ENCODE measurements around the gene IGF1R. TPM values are rescaled to one million over a fixed set of nuclear protein-coding genes. Genes with fewer than 3 reads are reported as not detected.

Gene IGF1R
- total RNA-seq, 2 experiments from 2014 or later, result 22.8 to 24.7 TPM

GRCh38 chr15:98706387-98706786, 58.0 kb downstream of the IGF1R start:
- H3K27me3 Mint-ChIP-seq, result no peaks in the 10 kb centered on the region

DNA sequence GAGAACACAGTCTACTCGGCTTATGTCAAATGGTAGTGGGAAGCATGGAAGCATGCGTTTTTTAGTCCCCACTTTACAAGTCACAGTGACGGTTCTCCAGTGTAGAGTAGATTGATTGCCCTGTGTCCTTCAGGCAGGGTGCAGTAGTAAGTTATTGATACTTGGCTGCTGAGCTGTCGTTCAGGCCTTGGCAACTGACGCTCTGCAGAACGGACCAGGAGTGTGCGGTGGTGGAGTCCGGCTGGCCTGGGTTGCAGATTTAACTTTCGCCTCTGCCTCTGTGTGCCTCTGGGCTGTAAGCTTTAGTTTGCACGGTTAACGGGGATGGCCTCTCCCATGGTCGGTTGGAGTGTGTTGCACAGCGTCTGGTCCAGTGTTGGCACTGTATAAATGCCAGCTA, 58.6 kb downstream of the IGF1R start:
- no peak for DNase-seq

More at GRCh38 chr15:98706387-98706786, 58.0 kb downstream of the IGF1R start:
- intact Hi-C loops (cut with micrococcal nuclease), result no loop called here
- Mint-ChIP-seq H3K27ac (no peak overlapping the region), H3K9me3 (no peaks in the 10 kb centered on the region), H3K4me1 (ENCODE audit: low read depth) (peaks cover 7% of the 10 kb centered on the region), H3K4me3 (no peak overlapping the region), H3K36me3 (ENCODE audit: low read depth) (peaks cover 12% of the 10 kb centered on the region)
- POLR2A ChIA-PET, result no interaction called here
- TF ChIP-seq CTCF (IDR thresholded peaks at IDR 0.05), result no peak
- CTCF ChIA-PET, result no interaction called here
- DNase-seq (no peak), ATAC-seq (no peak)

GRCh38 chr15:98708037-98708590, 59.8 kb downstream of the IGF1R start:
- POLR2A ChIA-PET, result no interaction called here
- Mint-ChIP-seq H3K27ac (no peak overlapping the region), H3K4me3 (no peak overlapping the region), H3K27me3 (no peaks in the 10 kb centered on the region), H3K9me3 (peaks cover 5% of the 10 kb centered on the region), H3K36me3 (ENCODE audit: low read depth) (peaks cover 25% of the 10 kb centered on the region), H3K4me1 (ENCODE audit: low read depth) (peaks cover 8% of the 10 kb centered on the region)
- no peak for TF ChIP-seq CTCF (IDR thresholded peaks at IDR 0.05)
- intact Hi-C loops (cut with micrococcal nuclease), result no loop called here
- CTCF ChIA-PET, result interaction anchor here (1.2 kb wide), 1 partner anchor 41 kb away, joined by 3 read pairs; no protein-coding TSS in a partner anchor
- no peak for ATAC-seq
- no peak for DNase-seq

More for the DNA sequence above, 58.6 kb downstream of the IGF1R start:
- peaks cover 1% of the 10 kb centered on the region for H3K9me3 Mint-ChIP-seq
- no peak overlapping the region for H3K27ac Mint-ChIP-seq
- H3K4me1 Mint-ChIP-seq (ENCODE audit: low read depth), result peaks cover 7% of the 10 kb centered on the region
- intact Hi-C loops (cut with micrococcal nuclease), result no loop called here
- ChIA-PET POLR2A (interaction anchor here (0.8 kb wide), 1 partner anchor 9 kb away, joined by 3 read pairs; no protein-coding TSS in a partner anchor), CTCF (no interaction called here)
- H3K27me3 Mint-ChIP-seq, result no peaks in the 10 kb centered on the region
- no peak overlapping the region for H3K4me3 Mint-ChIP-seq
- H3K36me3 Mint-ChIP-seq (ENCODE audit: low read depth), result peaks cover 18% of the 10 kb centered on the region
- ATAC-seq, result no peak
- no peak for TF ChIP-seq CTCF (IDR thresholded peaks at IDR 0.05)

DNA sequence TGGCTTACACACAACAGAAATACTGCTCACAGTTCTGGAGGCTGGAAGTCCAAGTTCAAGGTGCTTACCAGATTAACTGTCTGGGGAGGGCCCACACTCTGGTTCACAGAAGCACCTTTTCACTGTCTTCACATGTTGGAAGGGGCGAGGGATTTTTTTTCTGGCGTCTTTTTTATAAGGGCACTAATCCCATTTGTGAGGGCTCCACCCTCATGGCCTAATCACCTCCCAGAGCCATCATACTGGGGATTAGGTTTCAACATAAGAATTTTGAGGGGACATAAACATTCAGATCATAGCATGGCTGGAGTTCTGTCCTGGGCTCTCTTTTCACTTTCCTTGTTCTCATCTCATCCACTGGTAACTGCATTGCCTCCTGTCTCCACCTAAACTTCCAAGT, 63.5 kb downstream of the IGF1R start:
- H3K9me3 Mint-ChIP-seq, result peaks cover 5% of the 10 kb centered on the region
- DNase-seq, result no peak
- CTCF ChIA-PET, result no interaction called here
- POLR2A ChIA-PET, result no interaction called here
- no peak overlapping the region for H3K4me3 Mint-ChIP-seq
- H3K4me1 Mint-ChIP-seq (ENCODE audit: low read depth), result peaks cover 39% of the 10 kb centered on the region
- ATAC-seq, result no peak
- TF ChIP-seq CTCF (IDR thresholded peaks at IDR 0.05), result no peak
- peaks cover 25% of the 10 kb centered on the region for H3K36me3 Mint-ChIP-seq (ENCODE audit: low read depth)
- H3K27me3 Mint-ChIP-seq, result no peaks in the 10 kb centered on the region
- H3K27ac Mint-ChIP-seq, result no peak overlapping the region
- intact Hi-C loops (cut with micrococcal nuclease), result no loop called here

DNA sequence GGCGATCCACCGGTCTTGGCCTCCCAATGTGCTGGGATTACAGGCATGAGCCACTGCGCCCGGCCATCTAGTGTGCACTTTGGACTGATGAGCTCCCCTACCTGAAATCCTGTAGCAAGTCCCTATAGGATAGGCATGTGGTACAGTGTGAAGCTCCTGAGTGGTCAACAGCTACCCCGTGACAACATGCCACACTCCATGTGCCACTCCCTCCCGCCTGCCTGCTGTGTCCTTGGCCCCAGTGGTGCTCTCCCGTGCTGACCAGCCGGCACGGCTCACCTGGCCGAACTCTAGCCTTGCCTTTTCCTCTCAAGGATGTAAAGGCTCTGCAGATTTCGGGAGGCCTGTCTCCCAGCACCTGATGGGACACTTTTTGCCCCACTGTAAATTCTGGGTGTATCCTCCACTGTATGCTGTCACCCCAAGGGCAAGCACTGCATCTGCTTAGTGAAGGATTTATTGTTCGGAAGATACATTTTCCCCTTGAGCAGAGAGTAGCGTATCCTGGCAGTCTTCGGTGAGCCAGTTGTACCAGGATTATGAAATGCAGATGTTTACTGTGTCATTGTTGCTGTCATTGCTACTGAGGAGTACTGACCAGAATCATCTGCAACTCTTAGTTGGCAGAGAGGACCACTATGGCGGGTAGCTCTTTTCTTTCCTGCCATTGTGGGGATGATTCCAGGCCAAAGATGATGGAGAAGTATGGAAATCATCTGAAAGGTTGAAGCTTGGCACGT, 64.7 kb downstream of the IGF1R start:
- Mint-ChIP-seq H3K27me3 (no peaks in the 10 kb centered on the region), H3K9me3 (peaks cover 5% of the 10 kb centered on the region), H3K36me3 (ENCODE audit: low read depth) (peaks cover 24% of the 10 kb centered on the region), H3K27ac (peak overlapping the region; percentile 43), H3K4me3 (no peak overlapping the region), H3K4me1 (ENCODE audit: low read depth) (peaks cover 39% of the 10 kb centered on the region)
- ATAC-seq, result no peak
- CTCF ChIA-PET, result no interaction called here
- no peak for DNase-seq
- TF ChIP-seq CTCF (IDR thresholded peaks at IDR 0.05), result no peak
- POLR2A ChIA-PET, result no interaction called here
- intact Hi-C loops (cut with micrococcal nuclease), result no loop called here

Data from activated CD8-positive, alpha-beta T cell treated with anti-CD3 and anti-CD28 coated beads for 36 hours (primary cell).